ENCODE results near the gene PRTG.

Gene PRTG

DNA sequence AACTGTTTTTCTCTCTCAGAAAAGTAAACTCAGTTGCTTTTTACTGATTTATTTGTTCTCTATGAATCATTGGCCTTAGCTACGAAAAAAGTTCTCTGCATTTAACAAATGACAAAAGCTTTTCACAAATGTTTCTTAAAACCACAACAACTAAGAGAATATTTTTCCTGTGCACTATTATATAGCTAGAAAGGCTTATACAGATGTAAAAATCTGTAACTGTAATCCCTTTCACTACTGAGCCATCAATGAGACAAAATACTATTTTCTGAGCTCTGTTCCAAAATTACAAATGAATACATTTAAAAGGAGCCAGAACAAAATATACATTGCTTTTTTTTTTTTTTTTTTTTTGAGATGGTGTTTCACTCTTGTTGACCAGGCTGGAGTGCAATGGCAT, 109.2 kb downstream of the PRTG start:
- TF ChIP-seq ISL1 (CRISPR knock-in tag; IDR thresholded peaks at IDR 0.05) (no peak), TCF4 (CRISPR knock-in tag; IDR thresholded peaks at IDR 0.05; ENCODE audit: borderline replicate concordance) (no peak)
- TF ChIP-seq, protein P1, sequence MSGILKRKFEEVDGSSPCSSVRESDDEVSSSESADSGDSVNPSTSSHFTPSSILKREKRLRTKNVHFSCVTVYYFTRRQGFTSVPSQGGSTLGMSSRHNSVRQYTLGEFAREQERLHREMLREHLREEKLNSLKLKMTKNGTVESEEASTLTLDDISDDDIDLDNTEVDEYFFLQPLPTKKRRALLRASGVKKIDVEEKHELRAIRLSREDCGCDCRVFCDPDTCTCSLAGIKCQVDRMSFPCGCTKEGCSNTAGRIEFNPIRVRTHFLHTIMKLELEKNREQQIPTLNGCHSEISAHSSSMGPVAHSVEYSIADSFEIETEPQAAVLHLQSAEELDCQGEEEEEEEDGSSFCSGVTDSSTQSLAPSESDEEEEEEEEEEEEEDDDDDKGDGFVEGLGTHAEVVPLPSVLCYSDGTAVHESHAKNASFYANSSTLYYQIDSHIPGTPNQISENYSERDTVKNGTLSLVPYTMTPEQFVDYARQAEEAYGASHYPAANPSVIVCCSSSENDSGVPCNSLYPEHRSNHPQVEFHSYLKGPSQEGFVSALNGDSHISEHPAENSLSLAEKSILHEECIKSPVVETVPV (CRISPR knock-in tag; IDR thresholded peaks at IDR 0.05) = no peak
- ATAC-seq = no peak

DNA sequence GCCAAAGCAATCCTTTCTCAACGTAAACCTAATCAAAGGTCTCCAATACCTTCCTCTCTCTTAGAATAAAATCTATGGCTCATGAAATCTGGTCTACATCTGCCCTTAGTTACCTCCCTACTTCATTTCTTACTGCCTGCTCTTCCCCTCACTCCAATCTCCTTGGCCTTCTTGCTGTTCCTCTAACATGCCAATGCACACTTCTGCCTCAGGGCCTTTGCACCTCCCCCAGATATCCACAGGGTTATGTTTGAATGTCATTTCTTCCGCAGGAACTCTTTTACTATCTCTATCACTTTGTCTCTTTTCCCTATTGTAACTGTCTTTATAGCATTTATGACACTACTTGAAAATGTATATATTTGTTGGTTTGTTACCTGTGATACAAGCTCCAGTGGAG, 110.5 kb downstream of the PRTG start:
- no peak for TF ChIP-seq SNAI2 (CRISPR knock-in tag; IDR thresholded peaks at IDR 0.05)
- TF ChIP-seq, protein P2, sequence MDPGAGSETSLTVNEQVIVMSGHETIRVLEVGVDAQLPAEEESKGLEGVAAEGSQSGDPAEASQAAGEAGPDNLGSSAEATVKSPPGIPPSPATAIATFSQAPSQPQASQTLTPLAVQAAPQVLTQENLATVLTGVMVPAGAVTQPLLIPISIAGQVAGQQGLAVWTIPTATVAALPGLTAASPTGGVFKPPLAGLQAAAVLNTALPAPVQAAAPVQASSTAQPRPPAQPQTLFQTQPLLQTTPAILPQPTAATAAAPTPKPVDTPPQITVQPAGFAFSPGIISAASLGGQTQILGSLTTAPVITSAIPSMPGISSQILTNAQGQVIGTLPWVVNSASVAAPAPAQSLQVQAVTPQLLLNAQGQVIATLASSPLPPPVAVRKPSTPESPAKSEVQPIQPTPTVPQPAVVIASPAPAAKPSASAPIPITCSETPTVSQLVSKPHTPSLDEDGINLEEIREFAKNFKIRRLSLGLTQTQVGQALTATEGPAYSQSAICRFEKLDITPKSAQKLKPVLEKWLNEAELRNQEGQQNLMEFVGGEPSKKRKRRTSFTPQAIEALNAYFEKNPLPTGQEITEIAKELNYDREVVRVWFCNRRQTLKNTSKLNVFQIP (CRISPR knock-in tag; IDR thresholded peaks at IDR 0.05; ENCODE audit: borderline replicate concordance, low read depth) = no peak
- no peak for TF ChIP-seq ZFP30 (CRISPR knock-in tag; IDR thresholded peaks at IDR 0.05)
- TF ChIP-seq ZC3H10 (CRISPR knock-in tag; IDR thresholded peaks at IDR 0.05) = no peak
- no peak for TF ChIP-seq TOX (CRISPR knock-in tag; IDR thresholded peaks at IDR 0.05; ENCODE audit: borderline replicate concordance)
- TF ChIP-seq, protein P3, sequence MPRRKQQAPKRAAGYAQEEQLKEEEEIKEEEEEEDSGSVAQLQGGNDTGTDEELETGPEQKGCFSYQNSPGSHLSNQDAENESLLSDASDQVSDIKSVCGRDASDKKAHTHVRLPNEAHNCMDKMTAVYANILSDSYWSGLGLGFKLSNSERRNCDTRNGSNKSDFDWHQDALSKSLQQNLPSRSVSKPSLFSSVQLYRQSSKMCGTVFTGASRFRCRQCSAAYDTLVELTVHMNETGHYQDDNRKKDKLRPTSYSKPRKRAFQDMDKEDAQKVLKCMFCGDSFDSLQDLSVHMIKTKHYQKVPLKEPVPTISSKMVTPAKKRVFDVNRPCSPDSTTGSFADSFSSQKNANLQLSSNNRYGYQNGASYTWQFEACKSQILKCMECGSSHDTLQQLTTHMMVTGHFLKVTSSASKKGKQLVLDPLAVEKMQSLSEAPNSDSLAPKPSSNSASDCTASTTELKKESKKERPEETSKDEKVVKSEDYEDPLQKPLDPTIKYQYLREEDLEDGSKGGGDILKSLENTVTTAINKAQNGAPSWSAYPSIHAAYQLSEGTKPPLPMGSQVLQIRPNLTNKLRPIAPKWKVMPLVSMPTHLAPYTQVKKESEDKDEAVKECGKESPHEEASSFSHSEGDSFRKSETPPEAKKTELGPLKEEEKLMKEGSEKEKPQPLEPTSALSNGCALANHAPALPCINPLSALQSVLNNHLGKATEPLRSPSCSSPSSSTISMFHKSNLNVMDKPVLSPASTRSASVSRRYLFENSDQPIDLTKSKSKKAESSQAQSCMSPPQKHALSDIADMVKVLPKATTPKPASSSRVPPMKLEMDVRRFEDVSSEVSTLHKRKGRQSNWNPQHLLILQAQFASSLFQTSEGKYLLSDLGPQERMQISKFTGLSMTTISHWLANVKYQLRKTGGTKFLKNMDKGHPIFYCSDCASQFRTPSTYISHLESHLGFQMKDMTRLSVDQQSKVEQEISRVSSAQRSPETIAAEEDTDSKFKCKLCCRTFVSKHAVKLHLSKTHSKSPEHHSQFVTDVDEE (CRISPR knock-in tag; IDR thresholded peaks at IDR 0.05) = no peak
- TF ChIP-seq, protein P4, sequence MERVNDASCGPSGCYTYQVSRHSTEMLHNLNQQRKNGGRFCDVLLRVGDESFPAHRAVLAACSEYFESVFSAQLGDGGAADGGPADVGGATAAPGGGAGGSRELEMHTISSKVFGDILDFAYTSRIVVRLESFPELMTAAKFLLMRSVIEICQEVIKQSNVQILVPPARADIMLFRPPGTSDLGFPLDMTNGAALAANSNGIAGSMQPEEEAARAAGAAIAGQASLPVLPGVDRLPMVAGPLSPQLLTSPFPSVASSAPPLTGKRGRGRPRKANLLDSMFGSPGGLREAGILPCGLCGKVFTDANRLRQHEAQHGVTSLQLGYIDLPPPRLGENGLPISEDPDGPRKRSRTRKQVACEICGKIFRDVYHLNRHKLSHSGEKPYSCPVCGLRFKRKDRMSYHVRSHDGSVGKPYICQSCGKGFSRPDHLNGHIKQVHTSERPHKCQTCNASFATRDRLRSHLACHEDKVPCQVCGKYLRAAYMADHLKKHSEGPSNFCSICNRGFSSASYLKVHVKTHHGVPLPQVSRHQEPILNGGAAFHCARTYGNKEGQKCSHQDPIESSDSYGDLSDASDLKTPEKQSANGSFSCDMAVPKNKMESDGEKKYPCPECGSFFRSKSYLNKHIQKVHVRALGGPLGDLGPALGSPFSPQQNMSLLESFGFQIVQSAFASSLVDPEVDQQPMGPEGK (CRISPR knock-in tag; IDR thresholded peaks at IDR 0.05; ENCODE audit: borderline replicate concordance) = no peak
- no peak for TF ChIP-seq BACH2 (CRISPR knock-in tag; IDR thresholded peaks at IDR 0.05; ENCODE audit: borderline replicate concordance)
- TF ChIP-seq ARNTL (CRISPR knock-in tag; IDR thresholded peaks at IDR 0.05; ENCODE audit: borderline replicate concordance, low read depth) = no peak
- ATAC-seq = no peak

DNA sequence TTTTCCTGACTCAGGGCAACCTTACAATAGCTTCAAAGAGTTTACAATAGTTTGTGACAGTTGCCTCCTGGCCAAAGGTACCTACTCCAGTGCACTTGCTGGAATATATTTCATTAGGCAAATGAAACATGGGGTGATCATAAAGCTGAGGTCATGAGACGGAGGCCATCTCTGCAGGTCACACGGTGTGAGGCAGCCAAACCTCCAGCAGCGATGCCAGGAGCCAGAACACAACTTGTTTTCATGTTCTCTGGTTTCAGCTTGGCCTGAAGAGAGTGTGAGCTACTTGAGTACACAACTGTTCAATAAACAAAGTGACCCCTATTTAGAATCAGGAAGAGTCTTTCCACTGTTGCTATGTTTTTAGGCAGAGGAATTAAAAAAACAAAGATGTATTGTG, 112.1 kb downstream of the PRTG start:
- TF ChIP-seq BACH2 (CRISPR knock-in tag; IDR thresholded peaks at IDR 0.05; ENCODE audit: borderline replicate concordance) (no peak), RARB (CRISPR knock-in tag; IDR thresholded peaks at IDR 0.05) (no peak), ARNTL (CRISPR knock-in tag; IDR thresholded peaks at IDR 0.05; ENCODE audit: borderline replicate concordance, low read depth) (no peak)
- no peak for ATAC-seq

DNA sequence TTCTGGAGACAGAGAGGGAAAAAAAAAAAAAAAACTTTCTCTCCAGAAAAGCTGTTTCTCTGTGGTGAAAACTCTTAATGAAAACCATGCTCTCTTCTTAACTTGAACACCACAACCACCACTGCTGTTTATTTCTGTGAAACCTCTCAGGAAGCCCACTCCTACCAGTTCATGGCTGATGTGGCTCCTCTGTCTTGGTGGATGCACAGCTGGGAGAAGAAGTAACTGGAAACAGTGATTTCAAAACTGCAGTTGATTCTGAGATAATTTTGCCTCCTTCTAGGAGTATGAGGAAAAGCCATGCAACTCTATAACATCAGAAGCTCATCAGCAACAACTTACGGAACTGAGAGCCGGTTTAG, 114.6 kb downstream of the PRTG start:
- no peak for TF ChIP-seq ZNF8 (CRISPR knock-in tag; IDR thresholded peaks at IDR 0.05)
- TF ChIP-seq, protein P3 (CRISPR knock-in tag; IDR thresholded peaks at IDR 0.05) = no peak
- no peak for TF ChIP-seq OSR1 (CRISPR knock-in tag; IDR thresholded peaks at IDR 0.05)
- no peak for TF ChIP-seq ARNTL (CRISPR knock-in tag; IDR thresholded peaks at IDR 0.05; ENCODE audit: borderline replicate concordance, low read depth)
- TF ChIP-seq GLIS3 (CRISPR knock-in tag; IDR thresholded peaks at IDR 0.05) = no peak
- TF ChIP-seq, protein P1 (CRISPR knock-in tag; IDR thresholded peaks at IDR 0.05) = no peak
- no peak for TF ChIP-seq SNAI2 (CRISPR knock-in tag; IDR thresholded peaks at IDR 0.05)
- no peak for TF ChIP-seq ZNF70 (CRISPR knock-in tag; IDR thresholded peaks at IDR 0.05)
- no peak for TF ChIP-seq ZFP3 (CRISPR knock-in tag; IDR thresholded peaks at IDR 0.05)
- TF ChIP-seq TOX (CRISPR knock-in tag; IDR thresholded peaks at IDR 0.05; ENCODE audit: borderline replicate concordance) = no peak
- peak; percentile 25 for ATAC-seq
